Central memory CD8-positive, alpha-beta T cell (primary cell): ENCODE results near the gene RFPL4A.

Experiments
- ATAC-seq: fragments of 150-1000 bp; cut with Tn5 transposase; replicated peaks from 2 replicates; pipeline ENCODE4 v1.10.0; 2022; ENCODE audit warnings: mild to moderate bottlenecking, moderate FRiP score, moderate number of reproducible peaks; ENCODE audit not compliant: poor library complexity, severe bottlenecking; ENCODE audit errors: extremely low read depth
- DNase-seq, 2 donors: peaks; one replicate each; pipeline ENCODE4 v3.0.0; 2021; ENCODE audit warnings: low spot score in 2 of 2
- H3K27ac Mint-ChIP-seq: one replicate; pipeline ENCODE4 v1.8.0; 2022; ENCODE audit warnings: low read depth, mild to moderate bottlenecking, moderate library complexity, mixed read lengths
- H3K27me3 Mint-ChIP-seq: one replicate; pipeline ENCODE4 v1.8.0; 2022; ENCODE audit warnings: mixed read lengths
- H3K36me3 Mint-ChIP-seq: one replicate; pipeline ENCODE4 v1.8.0; 2022; ENCODE audit warnings: mild to moderate bottlenecking, moderate library complexity, mixed read lengths; ENCODE audit not compliant: insufficient read depth
- H3K4me1 Mint-ChIP-seq: one replicate; pipeline ENCODE4 v1.8.0; 2022; ENCODE audit warnings: mixed read lengths
- H3K4me3 Mint-ChIP-seq: one replicate; pipeline ENCODE4 v1.8.0; 2022; ENCODE audit warnings: mild to moderate bottlenecking, moderate library complexity, mixed read lengths
- H3K9me3 Mint-ChIP-seq: one replicate; pipeline ENCODE4 v1.8.0; 2022; ENCODE audit warnings: mixed read lengths

Gene RFPL4A

GRCh38 chr19:55812449-55812848 lies 53.6 kb downstream of the RFPL4A start:
- H3K27ac Mint-ChIP-seq = no peak overlapping the region
- DNase-seq (no peak), ATAC-seq (no peak)
- no peaks in the 10 kb centered on the region for H3K4me1 Mint-ChIP-seq
- H3K36me3 Mint-ChIP-seq = peaks cover 2% of the 10 kb centered on the region
- H3K9me3 Mint-ChIP-seq = peaks cover 5% of the 10 kb centered on the region
- no peak overlapping the region for H3K4me3 Mint-ChIP-seq
- H3K27me3 Mint-ChIP-seq = peaks cover 36% of the 10 kb centered on the region
